ENCODE measurements around the gene POLDIP3.

POLDIP3 gene

GRCh38 chr22:42643634-42644421 is 29.1 kb upstream of the POLDIP3 start:
- peaks cover 22% of the 10 kb centered on the region for H3K4me1 ChIP-seq (ENCODE audit: control insufficient read depth, insufficient read depth, low read length)
- CTCF ChIA-PET: interaction anchor here (0.6 to 2.3 kb wide), 3 partner anchors 23 to 133 kb away, joined by 3 to 13 read pairs (median 4); no protein-coding TSS in a partner anchor

GRCh38 chr22:42642806-42643633 is 28.3 kb upstream of the POLDIP3 start:
- ChIA-PET CTCF (interaction anchor here (0.6 to 2.3 kb wide), 4 partner anchors 13 to 453 kb away, joined by 4 to 13 read pairs (median 6); no protein-coding TSS in a partner anchor), POLR2A (interaction anchor here (1.3 kb wide), 1 partner anchor 28 kb away, joined by 3 read pairs; no protein-coding TSS in a partner anchor)
- Histone ChIP-seq H3K4me3 (ENCODE audit: low read depth, low read length) (no peak overlapping the region), H3K4me1 (ENCODE audit: control insufficient read depth, insufficient read depth, low read length) (peaks cover 18% of the 10 kb centered on the region), H3K9me3 (ENCODE audit: control insufficient read depth, insufficient read depth, low read depth, low read length) (no peaks in the 10 kb centered on the region), H3K36me3 (ENCODE audit: control insufficient read depth in 2 of 2, insufficient read depth in 1 of 2, low read length in 2 of 2) (no peaks in the 10 kb centered on the region; a peak in 1 of 3 replicates), H3K27ac (ENCODE audit: extremely low read depth, low read depth, low read length) (no peak overlapping the region)
- TF ChIP-seq KLF16 (tag by site-specific recombination; IDR thresholded peaks at IDR 0.05) (no peak), ZNF645 (tag by site-specific recombination; IDR thresholded peaks at IDR 0.05) (no peak), YY1 (tag by site-specific recombination; IDR thresholded peaks at IDR 0.05) (no peak), ZNF501 (tag by site-specific recombination; IDR thresholded peaks at IDR 0.05) (no peak), ZSCAN5A (tag by site-specific recombination; IDR thresholded peaks at IDR 0.05) (no peak), ZNF362 (tag by site-specific recombination; IDR thresholded peaks at IDR 0.05) (no peak), GLIS1 (tag by site-specific recombination; IDR thresholded peaks at IDR 0.05) (0 out of 2 replicates have a peak, but pooled peaks have one; percentile 21), HOXC10 (CRISPR knock-in tag; IDR thresholded peaks at IDR 0.05) (no peak)

More at GRCh38 chr22:42643634-42644421, 29.1 kb upstream of the POLDIP3 start:
- H3K36me3 ChIP-seq (ENCODE audit: control insufficient read depth in 2 of 2, insufficient read depth in 1 of 2, low read length in 2 of 2): no peaks in the 10 kb centered on the region; a peak in 1 of 3 replicates
- POLR2A ChIA-PET: interaction anchor here (0.9 kb wide), 1 partner anchor 14 kb away, joined by 3 read pairs; no protein-coding TSS in a partner anchor
- H3K27ac ChIP-seq (ENCODE audit: extremely low read depth, low read depth, low read length): no peak overlapping the region
- no peaks in the 10 kb centered on the region for H3K9me3 ChIP-seq (ENCODE audit: control insufficient read depth, insufficient read depth, low read depth, low read length)
- TF ChIP-seq ZNF16 (tag by site-specific recombination; IDR thresholded peaks at IDR 0.05; ENCODE audit: low read depth) (peak; percentile 87), GLI4 (tag by site-specific recombination; IDR thresholded peaks at IDR 0.05) (no peak)
- H3K4me3 ChIP-seq (ENCODE audit: low read depth, low read length): no peak overlapping the region

GRCh38 chr22:42641801-42642413 is 27.2 kb upstream of the POLDIP3 start:
- Histone ChIP-seq H3K4me3 (ENCODE audit: low read depth, low read length) (no peak overlapping the region), H3K36me3 (ENCODE audit: control insufficient read depth in 2 of 2, insufficient read depth in 1 of 2, low read length in 2 of 2) (peaks cover 0 to 6% of the 10 kb centered on the region in 2 experiments; a peak in 2 of 3 replicates), H3K4me1 (ENCODE audit: control insufficient read depth, insufficient read depth, low read length) (peaks cover 15% of the 10 kb centered on the region), H3K27ac (ENCODE audit: extremely low read depth, low read depth, low read length) (no peak overlapping the region), H3K9me3 (ENCODE audit: control insufficient read depth, insufficient read depth, low read depth, low read length) (no peaks in the 10 kb centered on the region)
- POLR2A ChIA-PET: interaction anchor here (1.3 kb wide), 1 partner anchor 27 kb away, joined by 3 read pairs; no protein-coding TSS in a partner anchor
- CTCF ChIA-PET: interaction anchor here (0.6 to 2.3 kb wide), 5 partner anchors 12 to 454 kb away, joined by 3 to 13 read pairs (median 4); no protein-coding TSS in a partner anchor
- TF ChIP-seq ZNF26 (tag by site-specific recombination; IDR thresholded peaks at IDR 0.05): no peak
- TF ChIP-seq ZNF626 (tag by site-specific recombination; IDR thresholded peaks at IDR 0.05): no peak
- TF ChIP-seq MYNN (tag by site-specific recombination; IDR thresholded peaks at IDR 0.05; ENCODE audit: borderline replicate concordance): no peak
- no peak for TF ChIP-seq SCRT1 (tag by site-specific recombination; IDR thresholded peaks at IDR 0.05; ENCODE audit: borderline replicate concordance)
- TF ChIP-seq ZSCAN30 (tag by site-specific recombination; IDR thresholded peaks at IDR 0.05): no peak
- no peak for TF ChIP-seq ZNF132 (tag by site-specific recombination; IDR thresholded peaks at IDR 0.05; ENCODE audit: borderline replicate concordance)
- TF ChIP-seq ZNF211 (tag by site-specific recombination; IDR thresholded peaks at IDR 0.05; ENCODE audit: low read depth): no peak
- TF ChIP-seq TSHZ1 (tag by site-specific recombination; IDR thresholded peaks at IDR 0.05; ENCODE audit: borderline replicate concordance): no peak

All from HEK293 (cell line).